ENCODE measurements around the gene CRMP1. TPM values are rescaled to one million over a fixed set of nuclear protein-coding genes. Genes with fewer than 3 reads are reported as not detected.

CRMP1 gene
- total RNA-seq, 4 donors from 2014 or later = 0.62 to 4.3 (median 1.6) TPM

DNA sequence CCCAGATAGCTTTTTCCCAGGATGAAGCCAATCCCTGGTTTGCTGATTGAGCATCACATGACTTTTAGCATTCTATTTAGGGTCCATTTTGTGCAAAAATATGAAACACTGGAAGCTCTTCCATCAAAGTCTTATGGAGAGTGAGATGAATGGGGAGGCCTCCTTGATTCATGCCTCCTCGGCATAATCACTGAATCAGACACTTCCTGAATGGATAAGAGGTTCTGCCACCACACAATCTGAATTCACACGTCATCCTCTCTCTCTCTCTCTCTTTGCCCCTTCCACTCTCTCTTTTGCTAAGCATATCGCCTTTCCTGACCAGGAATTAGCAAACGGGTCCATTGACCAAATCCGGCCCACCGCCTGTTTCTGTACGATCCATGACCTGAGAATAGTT, 68.7 kb downstream of the CRMP1 start:
- H3K27me3 ChIP-seq = no peaks in the 10 kb centered on the region
- H3K36me3 ChIP-seq = peaks cover 0 to 37% of the 10 kb centered on the region in 2 donors
- H3K4me1 ChIP-seq = peaks cover 0 to 16% (median 2%) of the 10 kb centered on the region in 3 donors
- WGBS, 2 donors (ENCODE audit: low coverage in 1 of 2) = 88 to 97% methylated on average over 7 of the region's 7 CpGs
- H3K4me3 ChIP-seq = no peak overlapping the region
- H3K27ac ChIP-seq = no peak overlapping the region
- TF ChIP-seq POLR2AphosphoS5 (IDR thresholded peaks at IDR 0.05) (no peak), POLR2A (IDR thresholded peaks at IDR 0.05) (no peak), EP300 (IDR thresholded peaks at IDR 0.05) (no peak)
- TF ChIP-seq, protein P1, sequence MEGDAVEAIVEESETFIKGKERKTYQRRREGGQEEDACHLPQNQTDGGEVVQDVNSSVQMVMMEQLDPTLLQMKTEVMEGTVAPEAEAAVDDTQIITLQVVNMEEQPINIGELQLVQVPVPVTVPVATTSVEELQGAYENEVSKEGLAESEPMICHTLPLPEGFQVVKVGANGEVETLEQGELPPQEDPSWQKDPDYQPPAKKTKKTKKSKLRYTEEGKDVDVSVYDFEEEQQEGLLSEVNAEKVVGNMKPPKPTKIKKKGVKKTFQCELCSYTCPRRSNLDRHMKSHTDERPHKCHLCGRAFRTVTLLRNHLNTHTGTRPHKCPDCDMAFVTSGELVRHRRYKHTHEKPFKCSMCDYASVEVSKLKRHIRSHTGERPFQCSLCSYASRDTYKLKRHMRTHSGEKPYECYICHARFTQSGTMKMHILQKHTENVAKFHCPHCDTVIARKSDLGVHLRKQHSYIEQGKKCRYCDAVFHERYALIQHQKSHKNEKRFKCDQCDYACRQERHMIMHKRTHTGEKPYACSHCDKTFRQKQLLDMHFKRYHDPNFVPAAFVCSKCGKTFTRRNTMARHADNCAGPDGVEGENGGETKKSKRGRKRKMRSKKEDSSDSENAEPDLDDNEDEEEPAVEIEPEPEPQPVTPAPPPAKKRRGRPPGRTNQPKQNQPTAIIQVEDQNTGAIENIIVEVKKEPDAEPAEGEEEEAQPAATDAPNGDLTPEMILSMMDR (IDR thresholded peaks at IDR 0.05) = no peak
- no peaks in the 10 kb centered on the region for H3K9me3 ChIP-seq
- ATAC-seq = no peak

GRCh38 chr4:5823542-5824211, 69.2 kb downstream of the CRMP1 start:
- Histone ChIP-seq H3K27ac (no peak overlapping the region), H3K9me3 (no peaks in the 10 kb centered on the region), H3K4me3 (no peak overlapping the region), H3K27me3 (no peaks in the 10 kb centered on the region), H3K36me3 (peaks cover 0 to 42% of the 10 kb centered on the region in 2 donors), H3K4me1 (peaks cover 0 to 16% (median 2%) of the 10 kb centered on the region in 3 donors)
- ATAC-seq = no peak
- 82 to 88% methylated on average over 6 to 10 of the region's 10 CpGs for WGBS, 2 donors (ENCODE audit: low coverage in 1 of 2)
- TF ChIP-seq, protein P1 (IDR thresholded peaks at IDR 0.05) = no peak

GRCh38 chr4:5822619-5823018, 70.3 kb downstream of the CRMP1 start:
- Histone ChIP-seq H3K9me3 (no peaks in the 10 kb centered on the region), H3K27ac (no peak overlapping the region), H3K27me3 (no peaks in the 10 kb centered on the region), H3K4me1 (peaks cover 0 to 10% (median 2%) of the 10 kb centered on the region in 3 donors), H3K4me3 (no peak overlapping the region), H3K36me3 (peaks cover 0 to 53% of the 10 kb centered on the region in 2 donors)
- ATAC-seq = no peak
- 76 to 90% methylated on average over 3 to 5 of the region's 5 CpGs for WGBS, 2 donors (ENCODE audit: low coverage in 1 of 2)
- TF ChIP-seq POLR2AphosphoS5 (IDR thresholded peaks at IDR 0.05) (no peak), POLR2A (IDR thresholded peaks at IDR 0.05) (no peak), EP300 (IDR thresholded peaks at IDR 0.05) (no peak)
- TF ChIP-seq, protein P1 (IDR thresholded peaks at IDR 0.05) = no peak

- Histone ChIP-seq H3K27ac (no peak overlapping the region), H3K27me3 (no peaks in the 10 kb centered on the region), H3K4me1 (peaks cover 0 to 2% (median 0%) of the 10 kb centered on the region in 3 donors), H3K4me3 (no peak overlapping the region), H3K36me3 (peaks cover 0 to 59% of the 10 kb centered on the region in 2 donors), H3K9me3 (no peaks in the 10 kb centered on the region)
- WGBS, 2 donors (ENCODE audit: low coverage in 1 of 2) = 100% methylated on average over 3 of the region's 18 CpGs; no CpG with 5 or more reads in 1 of the 2 donors
- no peak for ATAC-seq
- TF ChIP-seq, protein P1 (IDR thresholded peaks at IDR 0.05) = peak in 2 of 4 experiments; percentile 50 to 62
- TF ChIP-seq EP300 (IDR thresholded peaks at IDR 0.05) (no peak), POLR2A (IDR thresholded peaks at IDR 0.05) (no peak), POLR2AphosphoS5 (IDR thresholded peaks at IDR 0.05) (no peak)
Measured at GRCh38 chr4:5821665-5822358, 71.1 kb downstream of the CRMP1 start.

All from gastroesophageal sphincter (tissue), 4 donors.